Colonic mucosa (tissue), 4 donors: Measurements from ENCODE around the gene ERO1B. TPM values are rescaled to one million over a fixed set of nuclear protein-coding genes. Genes with fewer than 3 reads are reported as not detected.
"Not testable (repeated sequence)": the region's sequence is repeated elsewhere in the genome, so short reads cannot be mapped to it uniquely, and the experiment has no call there.

Source experiments
- DNase-seq: peaks from one replicate; pipeline ENCODE4 v3.0.0-alpha.2; 2020
- H3K27ac ChIP-seq: fragments of 200-600 bp; one replicate; pipeline ENCODE4 v1.8.0; 2021
- H3K27me3 ChIP-seq: fragments of 200-600 bp; one replicate; pipeline ENCODE4 v1.8.0; 2021
- H3K36me3 ChIP-seq: fragments of 200-600 bp; one replicate; pipeline ENCODE4 v1.8.0; 2021
- H3K4me1 ChIP-seq: fragments of 200-600 bp; one replicate; pipeline ENCODE4 v1.8.0; 2021; ENCODE audit warnings: mild to moderate bottlenecking
- H3K4me3 ChIP-seq: fragments of 200-600 bp; one replicate; pipeline ENCODE4 v1.8.0; 2021
- H3K9ac ChIP-seq, 2 donors: one replicate each; pipeline ENCODE4 v1.7.0; 2013; ENCODE audit warnings: control low read depth in 2 of 2, low read depth in 2 of 2, low read length in 2 of 2
- H3K9me3 ChIP-seq: fragments of 200-600 bp; one replicate; pipeline ENCODE4 v1.8.0; 2021
- intact Hi-C: fragments of 100-400 bp; cut with DNase I; formaldehyde crosslinking; loops from one replicate; pipeline ENCODE4 v1.14.1; 2022
- total RNA-seq, 2 donors: library from RNA; stranded (reverse); fragmentation: NEBNext Ultra II Directional in 1 of 2; extraction: Animal tissue kit (Norgen Biotek cat#: 25700) in 1 of 2; gene quantifications; one replicate each; pipeline ENCODE4 v1.2.1, GENCODE V29; 2021
- TF ChIP-seq, protein P1 (sequence below): fragments of 200-600 bp; IDR thresholded peaks from one replicate; pipeline ENCODE4 v1.8.0; 2022; ENCODE audit warnings: antibody characterized with exemption, mild to moderate bottlenecking
- donor health status: healthy.
- donor health status: DM: no; HTN: no; CAD: no.
- donor health status: DM: no; HTN: no; CAD: no.

The ERO1B gene, protein sequence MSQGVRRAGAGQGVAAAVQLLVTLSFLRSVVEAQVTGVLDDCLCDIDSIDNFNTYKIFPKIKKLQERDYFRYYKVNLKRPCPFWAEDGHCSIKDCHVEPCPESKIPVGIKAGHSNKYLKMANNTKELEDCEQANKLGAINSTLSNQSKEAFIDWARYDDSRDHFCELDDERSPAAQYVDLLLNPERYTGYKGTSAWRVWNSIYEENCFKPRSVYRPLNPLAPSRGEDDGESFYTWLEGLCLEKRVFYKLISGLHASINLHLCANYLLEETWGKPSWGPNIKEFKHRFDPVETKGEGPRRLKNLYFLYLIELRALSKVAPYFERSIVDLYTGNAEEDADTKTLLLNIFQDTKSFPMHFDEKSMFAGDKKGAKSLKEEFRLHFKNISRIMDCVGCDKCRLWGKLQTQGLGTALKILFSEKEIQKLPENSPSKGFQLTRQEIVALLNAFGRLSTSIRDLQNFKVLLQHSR
- total RNA-seq: 1 to 10 TPM; 2.3 to 2.7 TPM

DNA sequence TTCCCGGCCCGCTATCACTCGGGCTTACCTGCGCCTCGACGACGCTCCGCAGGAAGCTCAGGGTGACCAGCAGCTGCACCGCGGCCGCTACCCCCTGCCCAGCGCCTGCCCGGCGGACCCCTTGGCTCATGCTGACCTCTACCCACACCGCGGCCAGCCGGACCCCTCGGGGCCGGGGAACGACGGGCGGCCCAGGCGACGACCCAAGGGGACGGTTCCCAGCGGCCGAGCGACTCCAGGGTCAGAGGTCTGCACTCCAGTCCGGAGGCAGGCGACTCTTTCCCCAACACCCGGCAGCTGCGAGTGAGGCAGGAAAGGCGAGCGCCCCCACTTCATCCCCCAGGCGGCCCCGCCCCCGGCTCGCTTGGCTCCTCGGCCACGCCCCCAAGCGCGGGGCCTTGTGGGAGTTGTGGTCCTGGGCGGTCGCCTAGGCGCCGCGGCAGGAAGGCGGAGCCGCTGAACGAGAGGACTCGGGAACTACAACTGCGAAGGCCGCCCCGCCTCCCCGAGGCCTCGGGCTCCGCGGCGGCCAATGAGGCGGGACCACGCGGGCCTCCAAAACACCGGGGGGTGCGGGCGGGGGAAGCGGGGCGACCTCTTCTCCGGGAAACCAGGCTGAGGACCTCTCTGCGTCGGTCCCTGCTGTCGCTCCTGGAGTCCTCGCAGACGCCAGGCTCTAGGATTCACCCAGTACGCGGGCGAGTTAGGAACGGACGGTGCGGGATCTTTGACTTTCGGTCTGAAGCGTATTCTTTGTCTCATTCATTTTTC lies at the start of gene ERO1B:
Gene ERO1B, minus strand, starts transcription at position 305 of the 771 bp plus-strand sequence. Its CDS starts 175 bp downstream, at position 130.
- H3K27ac ChIP-seq: peak within 1 kb of the TSS; percentile 68
- TF ChIP-seq, protein P1, sequence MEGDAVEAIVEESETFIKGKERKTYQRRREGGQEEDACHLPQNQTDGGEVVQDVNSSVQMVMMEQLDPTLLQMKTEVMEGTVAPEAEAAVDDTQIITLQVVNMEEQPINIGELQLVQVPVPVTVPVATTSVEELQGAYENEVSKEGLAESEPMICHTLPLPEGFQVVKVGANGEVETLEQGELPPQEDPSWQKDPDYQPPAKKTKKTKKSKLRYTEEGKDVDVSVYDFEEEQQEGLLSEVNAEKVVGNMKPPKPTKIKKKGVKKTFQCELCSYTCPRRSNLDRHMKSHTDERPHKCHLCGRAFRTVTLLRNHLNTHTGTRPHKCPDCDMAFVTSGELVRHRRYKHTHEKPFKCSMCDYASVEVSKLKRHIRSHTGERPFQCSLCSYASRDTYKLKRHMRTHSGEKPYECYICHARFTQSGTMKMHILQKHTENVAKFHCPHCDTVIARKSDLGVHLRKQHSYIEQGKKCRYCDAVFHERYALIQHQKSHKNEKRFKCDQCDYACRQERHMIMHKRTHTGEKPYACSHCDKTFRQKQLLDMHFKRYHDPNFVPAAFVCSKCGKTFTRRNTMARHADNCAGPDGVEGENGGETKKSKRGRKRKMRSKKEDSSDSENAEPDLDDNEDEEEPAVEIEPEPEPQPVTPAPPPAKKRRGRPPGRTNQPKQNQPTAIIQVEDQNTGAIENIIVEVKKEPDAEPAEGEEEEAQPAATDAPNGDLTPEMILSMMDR: no peak

DNA sequence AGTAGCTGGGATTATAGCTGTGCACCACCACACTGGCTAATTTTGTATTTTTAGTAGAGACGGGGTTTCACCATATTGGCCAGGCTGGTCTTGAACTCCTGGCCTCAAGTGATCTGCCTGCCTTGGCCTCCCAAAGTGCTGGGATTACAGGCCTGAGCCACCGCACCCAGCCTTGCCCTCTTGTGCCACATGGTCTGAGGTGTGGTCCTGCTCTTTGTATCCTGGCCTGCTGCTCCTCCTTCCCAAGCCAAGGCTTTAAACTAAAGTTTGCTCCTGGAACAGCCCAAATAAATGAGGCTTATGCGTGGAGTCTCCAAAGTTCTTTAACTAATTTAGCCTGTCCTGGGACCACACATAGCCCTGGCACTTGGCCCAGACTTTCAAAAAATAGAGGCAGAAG lies 49.7 kb upstream of the ERO1B start:
- intact Hi-C loops, DNase-seq, H3K4me1 ChIP-seq, H3K36me3 ChIP-seq, H3K27ac ChIP-seq, H3K27me3 ChIP-seq, H3K9me3 ChIP-seq, H3K9ac ChIP-seq, H3K4me3 ChIP-seq: not testable (repeated sequence)

More for the DNA sequence above, at the start of gene ERO1B:
- Histone ChIP-seq H3K9me3 (no peaks in the 10 kb centered on the region), H3K36me3 (no peaks in the 10 kb centered on the region), H3K4me1 (peaks cover 3% of the 10 kb centered on the region), H3K4me3 (peak within 1 kb of the TSS; percentile 90), H3K9ac (peak within 1 kb of the TSS; percentile 74 to 89), H3K27me3 (no peaks in the 10 kb centered on the region)
- intact Hi-C loops: no loop called here
- DNase-seq: peak; percentile 97

DNA sequence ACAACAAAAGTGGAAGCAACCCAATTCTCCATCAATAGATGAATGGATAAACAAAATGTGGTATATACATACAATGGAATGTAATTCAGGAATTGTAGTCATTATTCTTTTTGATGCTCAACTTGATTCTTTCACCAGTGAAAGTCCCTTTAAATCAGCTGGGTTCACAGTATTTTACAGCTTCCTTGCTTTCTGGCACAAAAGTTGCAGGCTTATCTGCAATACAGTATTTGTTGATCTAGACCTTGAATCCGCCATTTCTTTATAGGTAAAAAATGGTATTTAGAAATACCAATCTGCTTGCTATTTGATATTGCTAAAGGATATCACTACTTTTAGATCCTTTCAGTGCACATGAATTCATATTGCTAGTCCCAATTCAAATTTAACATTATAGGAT lies 44.7 kb upstream of the ERO1B start:
- no peak overlapping the region for H3K27ac ChIP-seq
- H3K27me3 ChIP-seq: no peaks in the 10 kb centered on the region
- H3K4me3 ChIP-seq: no peak overlapping the region
- H3K9ac ChIP-seq: no peak overlapping the region
- no peaks in the 10 kb centered on the region for H3K36me3 ChIP-seq
- intact Hi-C loops: no loop called here
- no peaks in the 10 kb centered on the region for H3K9me3 ChIP-seq
- DNase-seq: no peak
- TF ChIP-seq, protein P1: no peak
- no peaks in the 10 kb centered on the region for H3K4me1 ChIP-seq

DNA sequence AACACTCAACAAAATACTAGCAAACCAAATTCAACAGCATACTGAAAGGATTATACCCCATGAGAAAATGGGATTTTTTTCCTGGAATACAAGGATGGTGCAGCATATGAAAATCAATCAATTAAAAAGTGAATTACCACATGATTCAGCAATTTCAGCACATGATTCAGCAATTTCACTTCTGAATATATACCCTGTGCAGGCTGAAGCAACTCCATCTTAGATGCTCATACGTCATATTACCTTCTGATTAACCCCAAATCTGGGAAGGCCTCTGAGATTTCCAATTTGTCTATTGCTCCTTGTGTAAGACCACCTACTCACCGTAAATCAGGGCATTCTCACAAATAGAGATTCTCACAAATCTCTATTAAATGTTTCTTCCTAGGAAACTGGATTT lies 43.8 kb upstream of the ERO1B start:
- H3K27ac ChIP-seq: no peak overlapping the region
- TF ChIP-seq, protein P1: no peak
- H3K27me3 ChIP-seq: no peaks in the 10 kb centered on the region
- no peaks in the 10 kb centered on the region for H3K36me3 ChIP-seq
- H3K4me3 ChIP-seq: no peak overlapping the region
- H3K9ac ChIP-seq: no peak overlapping the region
- H3K9me3 ChIP-seq: no peaks in the 10 kb centered on the region
- intact Hi-C loops: no loop called here
- no peak for DNase-seq
- no peaks in the 10 kb centered on the region for H3K4me1 ChIP-seq

DNA sequence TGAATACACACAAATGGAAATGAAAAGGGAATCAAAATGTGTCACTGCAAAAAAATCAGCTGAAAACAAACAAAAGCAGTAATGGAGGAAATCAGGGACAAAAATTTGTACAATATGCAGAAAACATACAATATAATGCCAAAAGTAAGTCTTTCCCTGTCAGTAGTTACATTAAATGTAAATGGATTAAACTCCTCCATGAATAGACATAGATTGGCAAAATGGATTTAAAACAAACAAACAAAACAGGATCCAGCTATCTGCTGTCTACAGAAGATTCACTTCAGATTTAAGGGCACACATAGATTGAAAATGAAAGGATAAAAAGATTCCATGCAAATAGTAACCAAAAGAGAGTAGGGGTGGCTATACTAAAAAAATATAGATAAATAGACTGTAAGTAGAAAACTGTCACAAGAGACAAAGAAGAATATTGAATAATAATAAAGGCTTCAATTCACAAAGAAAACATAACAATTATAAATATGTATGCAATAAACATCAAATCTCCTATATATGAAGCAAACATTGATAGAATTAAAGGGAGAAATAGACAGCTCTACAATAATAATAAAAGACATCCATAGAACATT lies 42.2 kb upstream of the ERO1B start:
- Histone ChIP-seq H3K27ac (no peak overlapping the region), H3K4me3 (no peak overlapping the region), H3K4me1 (no peaks in the 10 kb centered on the region), H3K27me3 (no peaks in the 10 kb centered on the region), H3K9me3 (no peaks in the 10 kb centered on the region), H3K36me3 (no peaks in the 10 kb centered on the region), H3K9ac (no peak overlapping the region)
- no peak for DNase-seq
- TF ChIP-seq, protein P1: no peak
- intact Hi-C loops: no loop called here
